Keratinocyte (primary cell): ENCODE data around the gene CREB3L2. TPM values are rescaled to one million over a fixed set of nuclear protein-coding genes. Genes with fewer than 3 reads are reported as not detected.

Source experiments
- DNase-seq: peaks from one replicate; pipeline ENCODE4 v3.0.0-alpha.2; 2011; ENCODE audit warnings: low read depth, missing footprints, low spot score
- FAIRE-seq: peaks from 2 replicates; lab custom pipeline; 2011; peaks lifted over from hg19 to GRCh38; lab: Jason Lieb, UNC
- H2AFZ ChIP-seq: 2 replicates; pipeline ENCODE4 v1.6.0; 2012; ENCODE audit warnings: low read length, control low read depth, inconsistent platforms; ENCODE audit not compliant: control insufficient read depth
- H3K27ac ChIP-seq: 2 replicates; pipeline ENCODE4 v1.5.1; 2011; ENCODE audit warnings: low read length; ENCODE audit not compliant: control insufficient read depth, insufficient read depth
- H3K27me3 ChIP-seq: 3 replicates; pipeline ENCODE4 v1.6.0; 2011; ENCODE audit warnings: low read length; ENCODE audit not compliant: control insufficient read depth, insufficient read depth; ENCODE audit errors: extremely low read depth
- H3K36me3 ChIP-seq, 2 experiments: 2 replicates in 1 of 2; 3 replicates in 1 of 2; pipeline ENCODE4 v1.5.1; 2011; ENCODE audit warnings: low read length in 2 of 2, mild to moderate bottlenecking in 1 of 2; ENCODE audit not compliant: control insufficient read depth in 2 of 2, insufficient read depth in 2 of 2; ENCODE audit errors: extremely low read depth in 1 of 2
- H3K4me1 ChIP-seq: 3 replicates; pipeline ENCODE4 v1.5.1; 2011; ENCODE audit warnings: low read length; ENCODE audit not compliant: control insufficient read depth, insufficient read depth; ENCODE audit errors: extremely low read depth
- H3K4me2 ChIP-seq: 3 replicates; pipeline ENCODE4 v1.6.0; 2011; ENCODE audit warnings: low read depth, low read length; ENCODE audit not compliant: control insufficient read depth, insufficient read depth; ENCODE audit errors: extremely low read depth
- H3K4me3 ChIP-seq, 3 experiments: fragments of 200-600 bp in 1 of 3; sonication (generic) in 1 of 3; 2 replicates in 2 of 3; 3 replicates in 1 of 3; pipeline ENCODE4 v1.5.1; 2011 to 2016; ENCODE audit warnings: low read length in 3 of 3, mild to moderate bottlenecking in 3 of 3, control low read depth in 2 of 3, inconsistent platforms in 1 of 3, low read depth in 1 of 3, mixed read lengths in 1 of 3, mixed run types in 1 of 3, moderate library complexity in 1 of 3; ENCODE audit not compliant: control insufficient read depth in 2 of 3, insufficient read depth in 2 of 3; ENCODE audit errors: extremely low read depth in 1 of 3
- H3K79me2 ChIP-seq: 2 replicates; pipeline ENCODE4 v1.6.0; 2012; ENCODE audit warnings: low read length; ENCODE audit not compliant: control insufficient read depth, insufficient read depth
- H3K9ac ChIP-seq: 3 replicates; pipeline ENCODE4 v1.6.0; 2011; ENCODE audit warnings: low read length; ENCODE audit not compliant: control insufficient read depth, insufficient read depth; ENCODE audit errors: extremely low read depth
- H3K9me1 ChIP-seq: 3 replicates; pipeline ENCODE4 v1.6.0; 2011; ENCODE audit warnings: low read length; ENCODE audit not compliant: control insufficient read depth, insufficient read depth; ENCODE audit errors: extremely low read depth
- H3K9me3 ChIP-seq: 2 replicates; pipeline ENCODE4 v1.5.1; 2012; ENCODE audit warnings: low read depth, low read length; ENCODE audit not compliant: control insufficient read depth
- H4K20me1 ChIP-seq: 3 replicates; pipeline ENCODE4 v1.6.0; 2011; ENCODE audit warnings: low read length; ENCODE audit not compliant: control insufficient read depth, insufficient read depth; ENCODE audit errors: extremely low read depth
- CTCF ChIP-seq, 3 experiments: IDR thresholded peaks in 1 of 3; conservative IDR thresholded peaks in 1 of 3; optimal IDR thresholded peaks in 1 of 3; 2 replicates in 2 of 3; 3 replicates in 1 of 3; pipeline versions ENCODE3 to v1.5.1; 2011; ENCODE audit warnings: low read length in 3 of 3, mild to moderate bottlenecking in 3 of 3, moderate library complexity in 2 of 3, control low read depth in 1 of 3, inconsistent platforms in 1 of 3; ENCODE audit not compliant: insufficient read depth in 2 of 3; ENCODE audit errors: extremely low read depth in 1 of 3
- EZH2 ChIP-seq: IDR thresholded peaks from one replicate; pipeline ENCODE4 v1.6.1; 2012; ENCODE audit warnings: inconsistent platforms, mild to moderate bottlenecking, low read length, moderate library complexity
- dilution Hi-C: fragments of 300-500 bp; cut with MboI; formaldehyde crosslinking; loops from one replicate; pipeline ENCODE4 v1.7.0; 2020; ENCODE audit warnings: low sequenced_read_pairs; ENCODE audit not compliant: extremely low pct_ligation_motif_present
- polyA plus RNA-seq, 5 experiments: library from polyadenylated mRNA; depleted of rRNA in 3 of 5; stranded (reverse) in 3 of 5; stranded (forward) in 1 of 5; unstranded in 1 of 5; fragments of >200 nt; gene quantifications; 1 replicate in 1 of 5; 2 replicates in 3 of 5; 3 replicates in 1 of 5; pipeline versions ENCODE4 v1.2.1 to v1.2.3, GENCODE V29; 2011 to 2012; ENCODE audit warnings: missing spikeins in 2 of 5, low read depth in 1 of 5, low replicate concordance in 1 of 5

Gene CREB3L2
- polyA plus RNA-seq, 1 donor (not counting 4 experiments of a cell fraction or from before 2014, with no cell fraction given), result 12.8 TPM

DNA sequence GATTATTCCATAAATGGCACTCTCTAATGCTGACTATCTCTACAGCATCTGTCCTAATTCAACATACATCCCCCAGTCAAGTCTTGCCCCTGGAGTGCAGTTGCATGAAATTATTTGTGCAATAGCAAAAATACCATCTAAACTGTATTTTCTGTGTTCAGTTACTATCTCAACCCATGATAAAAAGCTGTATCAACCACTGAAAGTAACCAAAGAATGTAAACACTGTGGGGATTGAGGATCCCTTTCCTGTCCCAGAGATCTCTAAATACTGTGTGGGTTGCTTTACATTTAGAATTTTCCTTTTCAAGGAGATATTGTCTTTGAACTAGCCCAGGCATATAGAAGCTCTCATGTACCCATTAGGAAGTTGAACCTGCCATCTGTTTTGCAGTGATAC is 131.2 kb downstream of the CREB3L2 start:
- dilution Hi-C loops, result no loop called here
- TF ChIP-seq CTCF (optimal IDR thresholded peaks at IDR 0.05 in 1 of 3, IDR thresholded peaks at IDR 0.05 in 1 of 3, conservative IDR thresholded peaks at IDR 0.05 in 1 of 3; ENCODE audit: extremely low read depth in 1 of 3, insufficient read depth in 2 of 3, low read length in 3 of 3) (no peak), EZH2 (no peak)
- no peak overlapping the region for H3K27ac ChIP-seq

DNA sequence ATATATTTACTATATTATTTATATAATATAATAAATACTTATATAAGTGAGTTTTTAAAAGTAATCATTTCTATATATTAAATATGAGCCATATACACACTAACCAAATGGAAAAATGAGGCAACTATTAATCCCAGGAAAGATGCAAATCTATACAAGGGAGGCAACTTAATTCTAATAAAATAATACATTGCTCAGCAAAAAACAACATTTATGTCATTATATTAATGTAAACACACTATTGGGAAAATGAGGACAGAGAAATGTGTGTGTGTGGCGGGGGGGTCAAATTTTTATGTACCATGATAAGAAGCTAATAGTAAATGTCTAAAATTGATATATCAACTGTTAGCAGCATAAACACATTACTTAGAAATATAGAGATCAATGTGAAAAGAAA is 131.8 kb downstream of the CREB3L2 start:
- Histone ChIP-seq H3K9me3 (no peaks in the 10 kb centered on the region), H3K79me2 (no peaks in the 10 kb centered on the region), H3K4me3 (no peak overlapping the region), H3K9ac (no peak overlapping the region), H3K4me1 (no peaks in the 10 kb centered on the region), H4K20me1 (no peaks in the 10 kb centered on the region), H3K4me2 (no peak overlapping the region), H2AFZ (no peak overlapping the region), H3K36me3 (peaks cover 0 to 6% of the 10 kb centered on the region in 2 experiments), H3K27ac (no peak overlapping the region), H3K9me1 (no peaks in the 10 kb centered on the region), H3K27me3 (no peaks in the 10 kb centered on the region)
- no peak for DNase-seq
- dilution Hi-C loops, result no loop called here
- TF ChIP-seq EZH2, result no peak
- no peak for FAIRE-seq

More for the DNA sequence above, 131.2 kb downstream of the CREB3L2 start:
- Histone ChIP-seq H3K36me3 (peaks cover 3 to 6% of the 10 kb centered on the region in 2 experiments), H3K9me1 (no peaks in the 10 kb centered on the region), H3K9ac (no peak overlapping the region), H3K4me3 (no peak overlapping the region), H3K9me3 (no peaks in the 10 kb centered on the region), H3K4me1 (no peaks in the 10 kb centered on the region), H3K79me2 (no peaks in the 10 kb centered on the region), H3K27me3 (no peaks in the 10 kb centered on the region), H3K4me2 (no peak overlapping the region), H2AFZ (no peak overlapping the region), H4K20me1 (no peaks in the 10 kb centered on the region)
- FAIRE-seq (no peak), DNase-seq (no peak)

DNA sequence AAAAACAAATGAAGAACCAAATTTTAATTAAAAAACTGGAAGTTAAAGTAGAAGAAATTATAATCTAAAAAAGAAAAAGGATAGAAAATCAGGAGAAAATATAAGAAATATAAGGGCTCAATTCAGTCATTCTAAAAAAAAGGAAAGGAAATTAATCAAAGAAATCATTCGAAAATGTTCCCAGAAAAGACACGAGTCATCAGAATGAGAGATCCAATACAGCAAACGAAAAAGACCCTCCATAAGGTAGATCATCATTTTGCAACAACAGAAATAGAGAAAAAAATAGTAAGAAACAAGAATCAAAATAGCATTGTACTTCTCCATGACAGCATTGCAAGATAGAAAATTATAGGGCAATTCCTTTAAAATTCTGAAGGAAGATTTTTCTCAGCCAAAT is 132.6 kb downstream of the CREB3L2 start:
- Histone ChIP-seq H3K27me3 (no peaks in the 10 kb centered on the region), H3K79me2 (no peaks in the 10 kb centered on the region), H3K4me2 (no peak overlapping the region), H4K20me1 (no peaks in the 10 kb centered on the region), H3K36me3 (peaks cover 0 to 6% of the 10 kb centered on the region in 2 experiments), H2AFZ (no peak overlapping the region), H3K27ac (no peak overlapping the region), H3K9ac (no peak overlapping the region), H3K4me3 (no peak overlapping the region), H3K4me1 (no peaks in the 10 kb centered on the region), H3K9me1 (no peaks in the 10 kb centered on the region), H3K9me3 (no peaks in the 10 kb centered on the region)
- FAIRE-seq, result no peak
- dilution Hi-C loops, result no loop called here
- no peak for TF ChIP-seq CTCF (optimal IDR thresholded peaks at IDR 0.05 in 1 of 3, IDR thresholded peaks at IDR 0.05 in 1 of 3, conservative IDR thresholded peaks at IDR 0.05 in 1 of 3; ENCODE audit: extremely low read depth in 1 of 3, insufficient read depth in 2 of 3, low read length in 3 of 3)
- TF ChIP-seq EZH2, result no peak
- no peak for DNase-seq
